K562 (cell line): ENCODE results near the gene LMNA. TPM values are rescaled to one million over a fixed set of nuclear protein-coding genes. Genes with fewer than 3 reads are reported as not detected.

Experiments
- AFF1 ChIP-seq, 2 experiments: fragments of 450-650 bp; IDR thresholded peaks; 2 replicates each; pipeline ENCODE4 v1.6.1; 2018; ENCODE audit warnings: mild to moderate bottlenecking in 2 of 2, low read depth in 1 of 2; ENCODE audit not compliant: partially characterized antibody in 2 of 2
- ARID3B ChIP-seq: fragments of 250-450 bp; sonication (Bioruptor Pico); IDR thresholded peaks from 2 replicates; pipeline ENCODE4 v1.4.0; 2020; ENCODE audit warnings: borderline replicate concordance
- CBX8 ChIP-seq: fragments of 200-600 bp; sonication (generic); IDR thresholded peaks from 2 replicates; pipeline ENCODE4 v1.6.1; 2012; ENCODE audit warnings: borderline replicate concordance, mixed run types, low read depth, mild to moderate bottlenecking, moderate library complexity, mixed read lengths, low read length, control low read depth, inconsistent platforms; ENCODE audit not compliant: poor library complexity, severe bottlenecking; ENCODE audit errors: extremely low read depth
- CREB5 ChIP-seq: fragments of 250-450 bp; sonication (Bioruptor Pico); IDR thresholded peaks from 2 replicates; pipeline ENCODE4 v1.5.0; 2020; ENCODE audit warnings: mild to moderate bottlenecking
- GTF2B ChIP-seq: IDR thresholded peaks from 2 replicates; pipeline ENCODE4 v1.6.1; 2011; ENCODE audit not compliant: insufficient read length; ENCODE audit errors: extremely low read depth
- MEF2D ChIP-seq: conservative IDR thresholded peaks from 2 replicates; pipeline ENCODE4 v1.6.1; 2016; ENCODE audit warnings: low read depth, missing genetic modification characterization, missing compliant biosample characterization
- NR3C1 ChIP-seq: sonication (generic); formaldehyde crosslinking; IDR thresholded peaks from 2 replicates; pipeline ENCODE4 v1.8.1; 2022; ENCODE audit warnings: missing genetic modification reagents
- OTX1 ChIP-seq: fragments of 450-650 bp; formaldehyde crosslinking; IDR thresholded peaks from 2 replicates; pipeline ENCODE4 v1.4.0; 2022; ENCODE audit warnings: mild to moderate bottlenecking
- POLR2AphosphoS2 ChIP-seq: IDR thresholded peaks from 2 replicates; pipeline ENCODE4 v1.6.1; 2012; ENCODE audit warnings: low read length, improper control_type of control experiment
- SIRT6 ChIP-seq: IDR thresholded peaks from one replicate; pipeline ENCODE4 v1.6.1; 2012; ENCODE audit warnings: low read depth, mild to moderate bottlenecking, control low read depth, inconsistent platforms, low read length, moderate library complexity
- SMAD1 ChIP-seq: fragments of 150-350 bp; IDR thresholded peaks from 2 replicates; pipeline ENCODE4 v1.6.1; 2014; ENCODE audit warnings: low read length, low read depth; ENCODE audit not compliant: partially characterized antibody
- SMAD3 ChIP-seq: fragments of 450-650 bp; formaldehyde crosslinking; conservative IDR thresholded peaks from 2 replicates; pipeline ENCODE4 v1.4.0; 2020; ENCODE audit warnings: mild to moderate bottlenecking
- TOE1 ChIP-seq, 2 experiments: fragments of 450-650 bp in 1 of 2; sonication (generic) in 1 of 2; formaldehyde crosslinking in 1 of 2; IDR thresholded peaks; 2 replicates each; pipeline versions ENCODE4 v1.7.1 to v1.8.0; 2016 to 2022; ENCODE audit warnings: borderline replicate concordance in 2 of 2, mild to moderate bottlenecking in 2 of 2, antibody characterized with exemption in 1 of 2, inconsistent platforms in 1 of 2, low read depth in 1 of 2, missing genetic modification reagents in 1 of 2, moderate library complexity in 1 of 2
- USF1 ChIP-seq: sonication (generic); formaldehyde crosslinking; IDR thresholded peaks from 2 replicates; pipeline ENCODE4 v1.9.0; 2022; ENCODE audit warnings: mild to moderate bottlenecking, missing genetic modification reagents
- polyA plus RNA-seq, 8 experiments: library from polyadenylated mRNA; depleted of rRNA in 4 of 8; stranded (reverse) in 5 of 8; unstranded in 3 of 8; fragments of >200 nt; fragmentation: Nextera tagmentation in 2 of 8; fragmentation: Illumina TruSeq in 1 of 8; extraction: Ambion mirVana in 2 of 8; extraction: Trizol in 1 of 8; gene quantifications; 2 replicates each; pipeline versions ENCODE4 v1.2.1 to v1.2.3, GENCODE V29; 2011 to 2014; ENCODE audit warnings: inconsistent platforms in 1 of 8, missing spikeins in 1 of 8
- total RNA-seq, 7 experiments: library from RNA; depleted of rRNA in 6 of 7; stranded (reverse); fragments of >200 nt in 6 of 7; fragmentation: Illumina TruSeq in 2 of 7; extraction: Trizol in 2 of 7; gene quantifications; 2 replicates each; pipeline versions ENCODE4 v1.2.1 to v1.2.3, GENCODE V29; 2011 to 2021; ENCODE audit warnings: low replicate concordance in 1 of 7

LMNA gene
- total and polyA plus RNA-seq, 9 of the 15 experiments (the other 6 are each of a cell fraction or from before 2014, with no cell fraction given), result 1.00 to 347 (median 88.2) TPM

GRCh38 chr1:156129687-156130577 lies 15.4 kb downstream of the LMNA start (continued):
- TF ChIP-seq USF1 (CRISPR knock-in tag), result no peak
- no peak for TF ChIP-seq SIRT6
- no peak for TF ChIP-seq SMAD3 (CRISPR knock-in tag)
- TF ChIP-seq ARID3B, result no peak
- no peak for TF ChIP-seq CBX8
- TF ChIP-seq CREB5 (CRISPR knock-in tag), result no peak
- no peak for TF ChIP-seq OTX1 (CRISPR knock-in tag)
- no peak for TF ChIP-seq GTF2B
- no peak for TF ChIP-seq POLR2AphosphoS2
- no peak for TF ChIP-seq MEF2D (tag)
- no peak for TF ChIP-seq SMAD1
- no peak for TF ChIP-seq NR3C1
- peak in 1 of 2 experiments; percentile 79 for TF ChIP-seq AFF1 (IDR thresholded peaks at IDR 0.05; ENCODE audit: low read depth in 1 of 2, partially characterized antibody in 2 of 2)
- peak; percentile 50; the same call in 1 of the 2 replicates for TF ChIP-seq TOE1 (IDR thresholded peaks at IDR 0.05; ENCODE audit: borderline replicate concordance)
- TF ChIP-seq TOE1 (CRISPR knock-in tag; IDR thresholded peaks at IDR 0.05; ENCODE audit: borderline replicate concordance, low read depth), result 0 out of 2 replicates have a peak, but pooled peaks have one; percentile 34
